ENCODE measurements around the gene COA1. TPM values are rescaled to one million over a fixed set of nuclear protein-coding genes. Genes with fewer than 3 reads are reported as not detected.

COA1 gene
- polyA plus RNA-seq, 1 of the 3 experiments (the other 2 are of a cell fraction) = 42.8 TPM

- Histone ChIP-seq H3F3A (replicated peaks; ENCODE audit: insufficient read depth) (peaks cover 6% of the 10 kb centered on the region), H3K79me2 (ENCODE audit: insufficient read depth) (peaks cover 26% of the 10 kb centered on the region), H3K9me3 (no peaks in the 10 kb centered on the region), H3K4me1 (ENCODE audit: control insufficient read depth in 1 of 2, insufficient read depth in 2 of 2, low read depth in 1 of 2, low read length in 1 of 2) (peaks cover 4 to 14% of the 10 kb centered on the region in 2 experiments; a peak in 2 of 4 replicates), H3K27me3 (ENCODE audit: insufficient read depth) (no peaks in the 10 kb centered on the region), H2AFZ (ENCODE audit: low read depth) (peak within 1 kb of the TSS; percentile 86), H3K9ac (peak within 1 kb of the TSS; percentile 84), H3K36me3 (replicated peaks in 1 of 2; ENCODE audit: control insufficient read depth in 1 of 2, insufficient read depth in 2 of 2, low read length in 1 of 2) (peaks cover 0 to 4% of the 10 kb centered on the region in 2 experiments), H4K20me1 (ENCODE audit: insufficient read depth) (no peaks in the 10 kb centered on the region), H3K27ac (ENCODE audit: low read depth in 2 of 2, low read length in 1 of 2) (peak within 1 kb of the TSS; percentile 66 to 75), H3K9me2 (no peaks in the 10 kb centered on the region), H3K4me3 (ENCODE audit: low read depth in 2 of 2, low read length in 1 of 2) (peak within 1 kb of the TSS; percentile 74 to 83), H3K4me2 (peak within 1 kb of the TSS; percentile 91)
- 46% methylated on average over 20 of the region's 67 CpGs for WGBS (ENCODE audit: low lambda C conversion rate)
- POLR2A ChIA-PET = interaction anchor here (0.7 to 2.4 kb wide), 8 partner anchors 9 to 227 kb away, joined by 3 to 12 read pairs (median 4); partner anchors contain the start of genes COA1, STK17A and UBE2D4
- peak; percentile 100 for DNase-seq
- CTCF ChIA-PET = interaction anchor here (1.3 to 3.7 kb wide), 4 partner anchors 13 to 176 kb away, joined by 4 to 19 read pairs (median 8); partner anchors contain the start of gene STK17A
- TF ChIP-seq GATA2 (CRISPR knock-in tag; IDR thresholded peaks at IDR 0.05) (no peak), RXRA (IDR thresholded peaks at IDR 0.05; ENCODE audit: borderline replicate concordance, low read depth) (no peak), FOXJ3 (CRISPR knock-in tag; IDR thresholded peaks at IDR 0.05) (no peak), TEAD4 (IDR thresholded peaks at IDR 0.05; ENCODE audit: borderline replicate concordance, insufficient read depth) (no peak), MXI1 (IDR thresholded peaks at IDR 0.05; ENCODE audit: low read depth, low read length) (no peak; the same call in 1 of the 2 replicates), USF1 (IDR thresholded peaks at IDR 0.05; ENCODE audit: borderline replicate concordance, low read depth) (no peak), SIN3A (IDR thresholded peaks at IDR 0.05; ENCODE audit: borderline replicate concordance, low read depth, low read length) (0 out of 2 replicates have a peak, but pooled peaks have one; percentile 10), ZBTB33 (IDR thresholded peaks at IDR 0.05; ENCODE audit: borderline replicate concordance, low read depth) (no peak), RAD21 (IDR thresholded peaks at IDR 0.05; ENCODE audit: low read length) (no peak), JUND (IDR thresholded peaks at IDR 0.05) (no peak), RCOR1 (IDR thresholded peaks at IDR 0.05; ENCODE audit: low read length) (no peak), SMC3 (IDR thresholded peaks at IDR 0.05; ENCODE audit: low read depth, low read length) (no peak), YY1 (IDR thresholded peaks at IDR 0.05; ENCODE audit: low read depth) (no peak), EP300 (IDR thresholded peaks at IDR 0.05; ENCODE audit: borderline replicate concordance in 1 of 2, low read depth in 1 of 2, low read length in 1 of 2) (no peak), REST (IDR thresholded peaks at IDR 0.05; ENCODE audit: low read depth, low read length) (no peak), RFX5 (IDR thresholded peaks at IDR 0.05; ENCODE audit: low read length) (no peak), POLR2AphosphoS5 (IDR thresholded peaks at IDR 0.05; ENCODE audit: low read depth, low read length) (peak; percentile 47; the same call in 1 of the 2 replicates), PBX3 (IDR thresholded peaks at IDR 0.05) (no peak), NFIC (IDR thresholded peaks at IDR 0.05; ENCODE audit: borderline replicate concordance) (no peak), MEF2A (IDR thresholded peaks at IDR 0.05; ENCODE audit: borderline replicate concordance, low read depth) (no peak), MAX (IDR thresholded peaks at IDR 0.05; ENCODE audit: low read depth) (peak; percentile 53; the same call in 1 of the 2 replicates)
- TF ChIP-seq, protein P1, sequence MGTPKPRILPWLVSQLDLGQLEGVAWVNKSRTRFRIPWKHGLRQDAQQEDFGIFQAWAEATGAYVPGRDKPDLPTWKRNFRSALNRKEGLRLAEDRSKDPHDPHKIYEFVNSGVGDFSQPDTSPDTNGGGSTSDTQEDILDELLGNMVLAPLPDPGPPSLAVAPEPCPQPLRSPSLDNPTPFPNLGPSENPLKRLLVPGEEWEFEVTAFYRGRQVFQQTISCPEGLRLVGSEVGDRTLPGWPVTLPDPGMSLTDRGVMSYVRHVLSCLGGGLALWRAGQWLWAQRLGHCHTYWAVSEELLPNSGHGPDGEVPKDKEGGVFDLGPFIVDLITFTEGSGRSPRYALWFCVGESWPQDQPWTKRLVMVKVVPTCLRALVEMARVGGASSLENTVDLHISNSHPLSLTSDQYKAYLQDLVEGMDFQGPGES (IDR thresholded peaks at IDR 0.05; ENCODE audit: low read depth, low read length) = no peak
Measured at GRCh38 chr7:43758029-43758821, 28.9 kb upstream of the COA1 start, which contains the start of gene BLVRA. Gene BLVRA (plus strand): TSS chr7:43758680. CDS start chr7:43771159, 12,479 bp downstream.
